Spleen (tissue), 7 donors: ENCODE data around the gene TIRAP.

Experiments used
- POLR2A ChIP-seq, 3 donors: fragments of 450-650 bp; IDR thresholded peaks; one replicate each; pipeline ENCODE4 v1.5.1; 2017; ENCODE audit warnings: antibody characterized with exemption in 3 of 3, mild to moderate bottlenecking in 1 of 3
- POLR2AphosphoS5 ChIP-seq, 3 donors: sonication (generic); formaldehyde crosslinking; IDR thresholded peaks; one replicate each; pipeline ENCODE4 v1.5.1; 2017; ENCODE audit warnings: antibody characterized with exemption in 3 of 3
- TF ChIP-seq, protein P1 (sequence below), 11 experiments: fragments of 200-600 bp in 7 of 11; fragments of 450-650 bp in 4 of 11; sonication (generic) in 4 of 11; IDR thresholded peaks in 8 of 11; conservative IDR thresholded peaks in 3 of 11; 1 replicate in 7 of 11; 2 replicates in 4 of 11; pipeline versions ENCODE4 v1.4.0 to v1.8.0; 2016 to 2021; ENCODE audit warnings: antibody characterized with exemption in 11 of 11, inconsistent platforms in 4 of 11, mild to moderate bottlenecking in 1 of 11
- donor health status: DM: no; HTN: no; CAD: no; lungs with moderate emphysema.
- donor health status: DM: no; HTN: no; CAD: no.
- donor health status: DM: no; HTN: no; CAD: no.

GRCh38 chr11:126233391-126233790 lies 49.5 kb upstream of the TIRAP start:
- TF ChIP-seq POLR2A (IDR thresholded peaks at IDR 0.05) (no peak), POLR2AphosphoS5 (IDR thresholded peaks at IDR 0.05) (no peak)
- TF ChIP-seq, protein P1, sequence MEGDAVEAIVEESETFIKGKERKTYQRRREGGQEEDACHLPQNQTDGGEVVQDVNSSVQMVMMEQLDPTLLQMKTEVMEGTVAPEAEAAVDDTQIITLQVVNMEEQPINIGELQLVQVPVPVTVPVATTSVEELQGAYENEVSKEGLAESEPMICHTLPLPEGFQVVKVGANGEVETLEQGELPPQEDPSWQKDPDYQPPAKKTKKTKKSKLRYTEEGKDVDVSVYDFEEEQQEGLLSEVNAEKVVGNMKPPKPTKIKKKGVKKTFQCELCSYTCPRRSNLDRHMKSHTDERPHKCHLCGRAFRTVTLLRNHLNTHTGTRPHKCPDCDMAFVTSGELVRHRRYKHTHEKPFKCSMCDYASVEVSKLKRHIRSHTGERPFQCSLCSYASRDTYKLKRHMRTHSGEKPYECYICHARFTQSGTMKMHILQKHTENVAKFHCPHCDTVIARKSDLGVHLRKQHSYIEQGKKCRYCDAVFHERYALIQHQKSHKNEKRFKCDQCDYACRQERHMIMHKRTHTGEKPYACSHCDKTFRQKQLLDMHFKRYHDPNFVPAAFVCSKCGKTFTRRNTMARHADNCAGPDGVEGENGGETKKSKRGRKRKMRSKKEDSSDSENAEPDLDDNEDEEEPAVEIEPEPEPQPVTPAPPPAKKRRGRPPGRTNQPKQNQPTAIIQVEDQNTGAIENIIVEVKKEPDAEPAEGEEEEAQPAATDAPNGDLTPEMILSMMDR (IDR thresholded peaks at IDR 0.05 in 8 of 11, conservative IDR thresholded peaks at IDR 0.05 in 3 of 11) = no peak
